ENCODE results near the gene TFEB.

The TFEB gene

GRCh38 chr6:41705996-41706835 is 29.2 kb downstream of the TFEB start:
- H3K27ac ChIP-seq (ENCODE audit: extremely low read depth, low read depth, low read length), result no peak overlapping the region
- H3K4me3 ChIP-seq (ENCODE audit: low read depth, low read length), result no peak overlapping the region
- no peaks in the 10 kb centered on the region for H3K9me3 ChIP-seq (ENCODE audit: control insufficient read depth, insufficient read depth, low read depth, low read length)
- POLR2A ChIA-PET, result interaction anchor here (0.7 to 1.3 kb wide), 5 partner anchors 14 to 521 kb away, joined by 3 to 4 read pairs (median 3); partner anchors contain the start of gene TAF8
- H3K4me1 ChIP-seq (ENCODE audit: control insufficient read depth, insufficient read depth, low read length), result no peaks in the 10 kb centered on the region
- CTCF ChIA-PET, result interaction anchor here (0.6 to 6.8 kb wide), 27 partner anchors 8 to 630 kb away, joined by 3 to 73 read pairs (median 3); partner anchors contain the start of genes TFEB and TOMM6
- H3K36me3 ChIP-seq (ENCODE audit: control insufficient read depth in 2 of 2, insufficient read depth in 1 of 2, low read length in 2 of 2), result no peaks in the 10 kb centered on the region
- no peak for TF ChIP-seq ZFP69B (tag by site-specific recombination; IDR thresholded peaks at IDR 0.05)
- TF ChIP-seq ZNF580 (tag by site-specific recombination; IDR thresholded peaks at IDR 0.05), result no peak
- 0 out of 2 replicates have a peak, but pooled peaks have one; percentile 31 for TF ChIP-seq BCL11A (tag by site-specific recombination; IDR thresholded peaks at IDR 0.05; ENCODE audit: low read depth)
- TF ChIP-seq ZNF677 (tag by site-specific recombination; IDR thresholded peaks at IDR 0.05), result no peak
- TF ChIP-seq ZNF558 (tag by site-specific recombination; IDR thresholded peaks at IDR 0.05), result no peak
- peak; percentile 40 for TF ChIP-seq ZNF654 (tag by site-specific recombination; IDR thresholded peaks at IDR 0.05; ENCODE audit: low read depth)
- TF ChIP-seq SP7 (tag by site-specific recombination; IDR thresholded peaks at IDR 0.05), result 0 out of 2 replicates have a peak, but pooled peaks have one; percentile 20
- 0 out of 2 replicates have a peak, but pooled peaks have one; percentile 36 for TF ChIP-seq PBX3 (CRISPR knock-in tag; IDR thresholded peaks at IDR 0.05)
- TF ChIP-seq ZNF2 (tag by site-specific recombination; IDR thresholded peaks at IDR 0.05), result peak; percentile 44; the same call in 1 of the 2 replicates
- peak; percentile 45 for TF ChIP-seq ZNF398 (tag by site-specific recombination; IDR thresholded peaks at IDR 0.05)
- no peak for TF ChIP-seq PRDM6 (tag by site-specific recombination; IDR thresholded peaks at IDR 0.05)
- no peak for TF ChIP-seq ZNF596 (tag by site-specific recombination; IDR thresholded peaks at IDR 0.05)
- no peak for TF ChIP-seq REST (tag by site-specific recombination; IDR thresholded peaks at IDR 0.05)
- TF ChIP-seq ZXDB (tag by site-specific recombination; IDR thresholded peaks at IDR 0.05), result no peak
- TF ChIP-seq KLF17 (tag by site-specific recombination; IDR thresholded peaks at IDR 0.05), result peak; percentile 62; the same call in 1 of the 2 replicates
- TF ChIP-seq ZNF843 (tag by site-specific recombination; IDR thresholded peaks at IDR 0.05), result no peak
- no peak for TF ChIP-seq ZNF155 (tag by site-specific recombination; IDR thresholded peaks at IDR 0.05)
- peak; percentile 81 for TF ChIP-seq ZBTB48 (tag by site-specific recombination; IDR thresholded peaks at IDR 0.05)
- TF ChIP-seq ZBTB20 (tag by site-specific recombination; IDR thresholded peaks at IDR 0.05), result no peak
- no peak for TF ChIP-seq GFI1B (tag by site-specific recombination; IDR thresholded peaks at IDR 0.05)
- TF ChIP-seq ZEB2 (tag by site-specific recombination; IDR thresholded peaks at IDR 0.05), result no peak
- no peak for TF ChIP-seq ZBTB26 (tag by site-specific recombination; optimal IDR thresholded peaks at IDR 0.05)
- no peak for TF ChIP-seq ZNF311 (tag by site-specific recombination; IDR thresholded peaks at IDR 0.05; ENCODE audit: borderline replicate concordance)
- peak; percentile 61 for TF ChIP-seq KLF1 (tag by site-specific recombination; IDR thresholded peaks at IDR 0.05)
- TF ChIP-seq ZNF335 (tag by site-specific recombination; conservative IDR thresholded peaks at IDR 0.05), result peak; percentile 87
- no peak for TF ChIP-seq ZBTB21 (tag by site-specific recombination; IDR thresholded peaks at IDR 0.05)
